A549 treated with AZD9567 at 1 μM for 4 hours (cell line): ENCODE measurements around the gene FH. TPM values are rescaled to one million over a fixed set of nuclear protein-coding genes. Genes with fewer than 3 reads are reported as not detected.

Source experiments
- total RNA-seq: library from RNA; stranded (reverse); fragments of 200-300 nt; extraction: Qiagen RNA extraction; gene quantifications from 5 replicates; pipeline ENCODE4 v1.2.3, GENCODE V29; 2022; ENCODE audit not compliant: insufficient read depth

The FH gene
- 87.6 to 92.2 TPM (median 90.4 TPM) in 5 replicates for total RNA-seq

GRCh38 chr1:241519308-241520079 is at the start of gene FH:
FH (minus strand) TSS chr1:241519755; CDS start chr1:241519722, 33 bp downstream.

DNA sequence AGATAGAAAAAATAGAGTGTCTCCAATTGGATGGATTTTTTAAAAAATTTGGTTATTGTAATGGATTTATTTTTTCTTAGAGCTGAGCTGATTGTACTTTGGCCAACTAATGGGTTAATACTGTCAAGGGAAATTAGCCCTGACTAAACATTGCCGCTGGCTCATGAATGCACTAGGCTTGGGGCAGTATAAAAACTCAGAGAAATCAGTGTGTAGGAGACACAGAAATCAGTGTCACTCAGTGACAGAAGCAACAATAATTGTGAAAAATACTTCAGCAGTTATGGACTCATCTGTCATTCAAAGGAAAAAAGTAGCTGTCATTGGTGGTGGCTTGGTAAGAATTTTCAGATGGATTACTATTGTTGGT is 12.6 kb upstream of the FH start, which contains the start of gene KMO:
Gene KMO (plus strand): TSS at position 217 of the 370 bp plus-strand sequence. CDS start 67 bp downstream, at position 284.

Other genes starting within 250 kb of the FH start
- 0.07 TPM in 1 of 5 replicates, not detected in the others for gene RGS7, start 162.6 kb downstream of the FH start, total RNA-seq
- gene KMO, start 12.6 kb upstream of the FH start, total RNA-seq = 0.53 to 1.6 TPM (median 0.80 TPM) in 4 of 5 replicates, not detected in the other
- gene CHML, start 120.6 kb upstream of the FH start, total RNA-seq = 5.5 to 7.5 TPM (median 7.1 TPM) in 5 replicates
- gene OPN3, start 120.6 kb upstream of the FH start, total RNA-seq = 49.5 to 68.2 TPM (median 55.8 TPM) in 5 replicates
- gene WDR64, start 132.5 kb upstream of the FH start, total RNA-seq = not detected in 5 replicates